Measurements from ENCODE around the gene ZNF234.

- TF ChIP-seq RFX5 (IDR thresholded peaks at IDR 0.05; ENCODE audit: low read depth, low read length) (no peak), MAFK (IDR thresholded peaks at IDR 0.05; ENCODE audit: low read depth, low read length) (no peak), MAZ (IDR thresholded peaks at IDR 0.05; ENCODE audit: borderline replicate concordance, low read depth, low read length) (no peak), NFE2L2 (IDR thresholded peaks at IDR 0.05; ENCODE audit: low read depth, low read length) (no peak), SMC3 (IDR thresholded peaks at IDR 0.05; ENCODE audit: low read depth, low read length) (no peak), RAD21 (IDR thresholded peaks at IDR 0.05; ENCODE audit: low read length) (no peak), USF2 (IDR thresholded peaks at IDR 0.05; ENCODE audit: low read depth, low read length) (no peak), CTCF (conservative IDR thresholded peaks at IDR 0.05; ENCODE audit: low read depth, low read length) (no peak), POLR2A (IDR thresholded peaks at IDR 0.05; ENCODE audit: low read depth, low read length) (no peak), CEBPB (IDR thresholded peaks at IDR 0.05; ENCODE audit: low read depth, low read length) (no peak)
These were observed 35.2 kb downstream of the ZNF234 start for GRCh38 chr19:44176590-44176989.

All from IMR-90 (cell line).